ENCODE data around the gene HSPG2. TPM values are rescaled to one million over a fixed set of nuclear protein-coding genes. Genes with fewer than 3 reads are reported as not detected.
"Not testable (repeated sequence)": the region's sequence is repeated elsewhere in the genome, so short reads cannot be mapped to it uniquely, and the experiment has no call there.

HSPG2 gene
- total RNA-seq, 1 donor: 158 TPM

DNA sequence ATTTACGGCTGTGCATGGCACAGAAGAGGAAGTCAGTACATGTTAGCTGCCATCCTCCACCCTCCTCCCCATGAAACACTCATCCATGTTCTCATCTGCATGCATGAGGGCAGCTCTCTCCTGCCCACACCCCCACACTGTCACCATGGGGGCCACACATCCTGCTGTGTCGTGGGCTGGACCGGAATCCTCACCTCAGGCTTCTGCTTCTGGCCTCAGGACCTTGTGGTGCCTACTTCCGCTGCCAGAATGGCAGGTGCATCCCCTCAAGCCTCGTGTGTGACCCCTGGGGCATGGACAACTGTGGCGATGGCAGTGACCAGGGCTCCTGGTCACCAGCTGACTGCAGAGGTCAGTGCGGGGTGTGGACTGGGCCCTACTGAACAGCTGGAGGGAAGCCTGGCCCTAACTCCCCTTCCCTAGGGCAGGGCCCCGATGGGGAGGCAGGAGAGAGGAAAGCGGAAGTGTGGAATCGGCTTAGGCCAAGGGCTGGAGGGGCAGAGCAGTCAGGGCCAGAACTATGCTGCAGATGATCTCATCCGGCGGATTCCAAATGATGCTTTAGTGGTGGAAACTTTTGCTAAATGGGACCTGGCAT lies 121.3 kb downstream of the HSPG2 start:
- DNase-seq (ENCODE audit: low read depth in 2 of 3, low spot score in 2 of 3): peak in 2 of 3 donors; percentile 88 to 96

DNA sequence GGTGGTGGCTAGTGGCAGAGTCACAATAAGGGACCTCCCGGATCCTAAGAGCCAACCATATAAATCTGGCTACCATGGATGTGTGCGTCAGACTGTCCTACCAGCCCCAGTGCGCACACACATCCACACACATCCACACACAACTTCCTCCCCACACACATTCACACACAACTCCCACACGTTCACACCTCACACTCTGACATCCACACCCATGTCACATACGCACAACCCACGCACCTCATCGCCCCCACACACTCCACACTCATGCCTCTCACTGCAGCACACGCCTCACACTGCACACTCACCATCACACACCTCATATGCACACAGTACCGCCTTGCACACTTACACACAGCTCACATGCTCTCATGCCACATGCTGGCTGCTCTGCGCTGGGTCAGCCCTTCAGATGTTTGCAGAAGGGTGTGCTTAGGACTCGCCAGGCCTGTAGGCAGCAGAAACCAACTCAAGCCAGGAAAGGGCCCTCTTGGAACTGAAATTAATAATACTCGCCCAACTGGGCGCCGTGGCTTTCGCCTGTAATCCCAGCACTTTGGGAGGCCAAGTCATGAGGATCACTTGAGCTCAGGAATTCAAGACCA lies 122.0 kb downstream of the HSPG2 start:
- DNase-seq (ENCODE audit: low read depth in 2 of 3, low spot score in 2 of 3): no peak

DNA sequence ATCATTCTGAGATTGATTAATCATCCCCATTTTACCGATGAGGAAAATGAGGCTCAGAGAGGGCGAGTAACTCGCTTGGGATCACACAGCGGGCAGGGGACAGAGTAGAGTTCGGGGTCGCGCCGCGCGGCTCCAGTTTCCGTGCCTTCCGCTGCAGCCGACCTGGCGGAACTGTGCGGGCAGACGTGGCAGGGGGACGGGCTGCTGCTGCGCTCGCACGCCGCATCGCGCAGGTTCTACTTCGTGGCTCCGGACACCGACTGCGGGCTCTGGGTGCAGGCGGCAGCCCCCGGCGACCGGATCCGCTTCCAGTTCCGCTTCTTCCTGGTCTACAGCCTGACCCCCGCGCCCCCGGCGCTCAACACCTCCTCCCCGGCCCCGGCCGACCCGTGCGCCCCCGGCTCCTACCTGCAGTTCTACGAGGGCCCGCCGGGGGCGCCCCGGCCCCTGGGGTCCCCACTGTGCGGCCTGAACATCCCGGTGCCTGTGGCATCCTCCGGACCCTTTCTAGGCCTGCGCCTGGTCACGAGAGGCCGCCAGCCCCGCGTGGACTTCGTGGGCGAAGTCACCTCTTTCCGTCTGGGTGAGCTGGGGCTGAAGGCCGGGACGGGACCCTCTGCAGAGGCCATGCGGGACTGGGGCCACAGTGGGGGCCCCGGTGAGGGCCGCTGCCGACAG lies 122.7 kb downstream of the HSPG2 start:
- peak in 2 of 3 donors; percentile 68 to 73 for DNase-seq (ENCODE audit: low read depth in 2 of 3, low spot score in 2 of 3)

DNA sequence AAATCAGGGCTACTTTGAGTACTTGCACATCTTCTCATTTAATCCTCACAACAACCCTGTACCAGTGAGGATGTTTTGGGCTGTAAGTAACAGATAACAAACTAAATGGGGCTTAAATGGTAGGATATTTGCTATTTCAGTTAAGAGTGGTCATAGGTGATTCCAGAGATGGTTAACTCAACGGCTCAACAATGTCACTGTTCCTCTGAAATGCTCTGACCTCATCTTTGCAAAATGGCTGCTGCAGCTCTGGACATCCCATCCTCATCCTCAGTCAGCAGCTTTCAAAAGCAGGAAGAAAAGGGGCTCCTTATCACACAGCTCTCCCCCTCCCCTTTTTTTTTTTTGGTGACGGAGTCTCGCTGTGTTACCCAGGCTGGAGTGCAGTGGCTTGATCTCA lies 123.6 kb downstream of the HSPG2 start:
- DNase-seq (ENCODE audit: low read depth in 2 of 3, low spot score in 2 of 3): no peak

DNA sequence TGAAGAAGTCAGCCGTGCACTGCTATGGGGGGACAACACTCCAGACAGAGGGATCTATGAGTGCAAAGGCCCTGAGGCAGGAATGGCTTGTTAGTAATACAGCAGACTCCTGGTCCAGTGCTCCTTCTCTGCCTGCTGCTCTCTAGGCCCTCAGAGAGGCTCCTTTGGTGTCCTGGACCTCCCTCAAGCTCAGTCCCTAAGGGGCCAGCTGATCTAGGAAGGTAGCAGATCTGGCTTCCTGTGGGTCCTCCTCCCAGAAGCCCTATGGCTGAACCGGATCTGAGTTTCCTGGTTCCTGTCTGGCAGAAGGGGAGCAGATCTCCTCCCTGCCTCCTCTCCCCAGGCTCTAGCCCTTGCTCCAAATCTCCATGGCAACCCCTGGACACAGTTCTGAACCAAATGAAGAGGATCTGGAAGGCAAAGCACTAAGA lies 125.2 kb downstream of the HSPG2 start, which contains the start of gene LDLRAD2:
LDLRAD2 (plus strand) TSS at position 391 of the 431 bp plus-strand sequence. CDS start 187 bp downstream, outside the sequence.
- no peak for DNase-seq (ENCODE audit: low read depth in 2 of 3, low spot score in 2 of 3)

DNA sequence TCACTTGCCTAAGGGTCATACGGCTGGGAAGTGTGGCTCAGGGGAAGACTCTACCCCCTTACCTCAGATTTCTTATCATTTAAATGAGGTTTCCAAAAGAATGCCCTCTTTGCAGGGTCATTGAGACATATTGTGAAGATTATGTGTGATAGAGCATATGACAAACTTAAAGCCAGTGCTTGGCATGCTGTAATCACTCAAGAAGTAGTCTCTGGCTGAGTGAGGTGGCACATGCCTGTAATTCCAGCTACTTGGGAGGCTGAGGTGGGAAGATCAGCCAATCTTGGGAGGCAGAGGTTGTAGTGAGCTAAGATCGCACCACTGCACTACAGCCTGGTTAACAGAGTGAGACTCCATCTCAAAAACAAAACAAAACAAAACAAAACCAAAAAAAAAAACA lies 132.6 kb downstream of the HSPG2 start:
- no peak for DNase-seq (ENCODE audit: low read depth in 2 of 3, low spot score in 2 of 3)

DNA sequence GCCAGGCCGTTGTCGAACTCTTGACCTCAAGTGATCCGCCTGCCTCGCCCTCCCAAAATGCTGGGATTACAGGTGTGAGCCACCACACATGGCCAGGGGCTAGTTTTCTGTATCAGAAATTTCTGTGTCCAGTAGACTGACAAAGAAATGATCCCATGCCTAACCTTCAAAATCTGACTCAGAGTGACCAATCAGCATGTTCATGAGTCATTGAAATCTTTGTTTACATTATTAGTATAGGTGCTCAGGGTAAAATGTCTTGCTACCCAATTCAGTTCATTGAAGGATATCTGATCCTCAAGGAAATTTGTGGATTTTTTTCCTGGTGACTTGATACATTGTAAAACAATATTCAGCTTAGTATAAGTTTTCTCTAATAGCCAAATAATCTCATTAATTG lies 136.0 kb downstream of the HSPG2 start:
- DNase-seq (ENCODE audit: low read depth in 2 of 3, low spot score in 2 of 3): no peak

DNA sequence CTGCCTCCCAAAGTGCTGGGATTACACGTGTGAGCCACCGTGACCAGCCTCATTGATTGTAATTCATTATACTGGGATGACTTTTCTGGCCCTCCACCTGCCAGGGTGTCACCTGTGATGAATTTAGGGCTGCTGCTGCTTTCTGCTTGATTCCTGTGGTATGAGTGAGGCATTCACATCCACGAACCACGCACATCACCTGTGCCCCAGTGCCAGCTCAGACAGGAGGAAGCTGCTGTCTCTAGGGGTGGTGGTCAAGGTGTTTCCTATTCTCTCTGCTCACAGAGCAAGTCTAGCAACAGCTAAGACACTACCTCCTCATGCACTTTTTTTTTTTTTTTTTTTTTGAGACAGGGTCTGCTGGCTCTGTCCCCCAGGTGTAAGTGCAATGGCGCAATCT lies 137.4 kb downstream of the HSPG2 start:
- no peak for DNase-seq (ENCODE audit: low read depth in 2 of 3, low spot score in 2 of 3)

DNA sequence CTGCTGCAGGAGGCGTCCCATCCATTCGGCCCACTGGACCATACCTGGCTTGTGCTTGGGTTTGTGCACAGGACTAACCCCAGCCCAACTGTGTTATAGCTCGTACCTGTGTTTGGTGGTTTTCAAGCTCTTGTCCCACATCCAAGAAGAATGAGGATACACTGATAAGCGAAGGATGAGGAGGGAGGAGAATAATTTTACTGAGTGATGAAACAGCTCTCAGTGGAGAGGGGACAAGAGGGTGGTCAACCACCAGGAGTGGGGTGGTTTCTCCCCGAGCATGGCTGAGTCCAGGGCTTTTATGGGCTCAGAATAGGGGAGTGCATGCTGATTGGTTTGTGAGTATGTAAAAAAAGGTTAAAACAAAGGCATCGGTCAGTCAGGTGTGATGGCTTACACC lies 142.0 kb downstream of the HSPG2 start:
- no peak for DNase-seq (ENCODE audit: low read depth in 2 of 3, low spot score in 2 of 3)

DNA sequence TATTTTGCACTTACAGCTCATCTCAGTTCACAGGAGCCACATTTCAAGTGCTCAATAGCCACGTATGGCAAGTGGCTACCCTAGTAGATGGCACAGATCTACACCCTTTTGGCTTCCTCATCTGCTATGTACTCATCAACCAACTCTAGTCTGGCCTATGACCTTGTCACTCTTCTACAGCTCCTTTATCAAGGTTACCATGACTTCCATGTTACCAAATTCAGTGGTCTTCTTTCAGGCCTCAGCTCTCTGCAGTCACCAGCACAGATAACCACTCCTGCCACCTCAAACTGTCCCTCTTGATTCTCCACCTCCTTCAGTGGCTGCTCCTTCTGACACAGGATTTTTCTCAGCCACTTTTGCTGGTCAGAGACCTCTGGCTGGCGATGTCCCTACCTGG lies 142.5 kb downstream of the HSPG2 start:
- DNase-seq (ENCODE audit: low read depth in 2 of 3, low spot score in 2 of 3): no peak

DNA sequence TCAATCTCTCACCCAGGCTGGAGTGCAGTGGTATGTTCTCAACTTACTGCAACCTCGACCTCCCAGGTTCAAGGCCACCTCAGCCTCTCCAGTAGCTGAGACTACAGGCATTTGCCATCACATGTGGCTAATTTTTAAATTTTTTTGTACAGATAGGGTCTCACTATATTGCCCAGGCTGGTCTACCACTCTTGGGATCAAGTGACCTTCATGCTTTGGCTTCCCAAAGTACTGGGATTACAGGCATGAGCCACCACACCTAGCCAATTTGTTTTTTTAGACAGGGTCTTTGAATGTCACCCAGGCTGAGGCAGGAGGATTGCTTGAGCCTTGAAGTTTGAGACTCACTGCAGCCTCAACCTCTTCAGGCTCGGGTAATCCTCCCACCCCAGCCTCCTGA lies 144.0 kb downstream of the HSPG2 start:
- DNase-seq (ENCODE audit: low read depth in 2 of 3, low spot score in 2 of 3): no peak

DNA sequence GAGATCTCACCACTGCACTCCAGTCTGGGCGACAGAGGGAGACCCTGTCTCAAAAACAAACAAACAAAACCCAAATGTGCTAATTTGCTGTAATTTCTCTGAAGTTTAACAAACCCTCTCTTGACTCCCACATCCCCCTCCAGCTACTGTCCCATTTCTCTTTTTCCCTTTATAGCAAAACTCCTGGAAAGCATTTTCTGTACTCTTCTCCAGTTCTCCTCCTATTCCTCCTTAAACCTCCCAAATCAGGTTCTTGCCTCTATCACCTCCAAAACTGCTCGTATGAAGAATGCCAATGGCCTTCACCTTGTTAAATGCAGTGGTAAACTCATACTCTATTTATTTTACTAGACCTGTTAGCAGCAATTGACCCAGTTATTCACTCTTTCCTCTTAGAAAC lies 150.5 kb downstream of the HSPG2 start:
- DNase-seq (ENCODE audit: low read depth in 2 of 3, low spot score in 2 of 3): no peak

DNA sequence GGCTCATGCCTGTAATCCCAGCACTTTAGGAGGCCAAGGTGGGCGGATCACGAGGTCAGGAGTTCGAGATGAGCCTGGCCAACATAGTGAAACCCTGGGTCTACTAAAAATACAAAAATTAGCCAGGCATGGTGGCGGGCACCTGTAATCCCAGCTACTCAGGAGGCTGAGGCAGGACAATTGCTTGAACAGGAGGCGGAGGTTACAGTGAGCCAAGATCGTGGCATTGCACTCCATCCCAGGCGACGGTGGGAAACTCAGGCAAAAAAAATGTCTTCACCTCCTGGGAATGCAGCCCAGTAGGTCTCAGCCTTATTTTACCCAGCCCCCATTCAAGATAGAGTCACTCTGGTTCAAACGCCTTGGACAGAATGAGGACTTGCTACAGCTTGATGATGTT lies 151.3 kb downstream of the HSPG2 start:
- not testable (repeated sequence) for DNase-seq (ENCODE audit: low read depth in 2 of 3, low spot score in 2 of 3)

DNA sequence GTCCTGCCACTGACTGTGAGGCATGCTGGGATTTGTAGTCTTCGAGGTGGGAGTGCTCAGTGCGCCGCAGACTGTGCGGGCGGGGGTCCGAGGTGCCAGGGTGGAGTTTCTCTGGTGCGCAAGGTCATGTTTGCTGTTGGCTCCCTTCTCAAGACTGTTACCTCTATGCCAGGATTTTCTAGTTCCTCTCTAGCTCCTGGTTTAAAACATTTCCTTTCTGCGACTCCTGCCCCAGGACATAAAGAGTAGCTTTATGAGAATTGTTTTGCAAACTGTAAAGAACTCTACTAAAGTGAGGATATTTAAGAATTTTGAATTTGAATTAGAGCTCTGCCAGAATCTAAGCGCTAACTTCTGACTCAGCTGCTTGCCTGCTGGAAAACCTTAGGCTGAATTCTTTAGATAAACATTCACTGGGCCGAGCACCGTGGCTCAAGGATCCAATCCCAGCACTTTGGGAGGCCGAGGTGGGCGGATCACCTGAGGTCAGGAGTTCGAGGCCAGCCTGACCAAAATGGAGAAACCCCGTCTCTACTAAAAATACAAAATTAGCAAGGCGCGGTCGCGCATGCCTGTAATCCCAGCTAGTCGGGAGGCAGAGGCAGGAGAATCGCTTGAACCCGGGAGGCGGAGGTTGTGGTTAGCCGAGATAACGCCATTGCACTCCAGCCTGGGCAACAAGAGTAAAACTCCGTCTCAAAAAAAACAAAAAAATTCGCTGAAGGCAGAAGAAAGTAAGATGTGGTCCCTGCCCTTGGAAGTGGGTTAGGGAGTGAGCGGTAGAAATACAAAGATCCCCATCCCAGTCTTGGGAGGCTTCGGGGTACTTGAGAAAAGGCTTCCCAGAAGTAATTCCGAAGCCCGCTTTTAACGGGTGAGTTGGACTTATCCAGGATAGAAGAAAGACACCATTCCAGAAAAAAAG lies 153.2 kb downstream of the HSPG2 start:
- no peak for DNase-seq (ENCODE audit: low read depth in 2 of 3, low spot score in 2 of 3)

DNA sequence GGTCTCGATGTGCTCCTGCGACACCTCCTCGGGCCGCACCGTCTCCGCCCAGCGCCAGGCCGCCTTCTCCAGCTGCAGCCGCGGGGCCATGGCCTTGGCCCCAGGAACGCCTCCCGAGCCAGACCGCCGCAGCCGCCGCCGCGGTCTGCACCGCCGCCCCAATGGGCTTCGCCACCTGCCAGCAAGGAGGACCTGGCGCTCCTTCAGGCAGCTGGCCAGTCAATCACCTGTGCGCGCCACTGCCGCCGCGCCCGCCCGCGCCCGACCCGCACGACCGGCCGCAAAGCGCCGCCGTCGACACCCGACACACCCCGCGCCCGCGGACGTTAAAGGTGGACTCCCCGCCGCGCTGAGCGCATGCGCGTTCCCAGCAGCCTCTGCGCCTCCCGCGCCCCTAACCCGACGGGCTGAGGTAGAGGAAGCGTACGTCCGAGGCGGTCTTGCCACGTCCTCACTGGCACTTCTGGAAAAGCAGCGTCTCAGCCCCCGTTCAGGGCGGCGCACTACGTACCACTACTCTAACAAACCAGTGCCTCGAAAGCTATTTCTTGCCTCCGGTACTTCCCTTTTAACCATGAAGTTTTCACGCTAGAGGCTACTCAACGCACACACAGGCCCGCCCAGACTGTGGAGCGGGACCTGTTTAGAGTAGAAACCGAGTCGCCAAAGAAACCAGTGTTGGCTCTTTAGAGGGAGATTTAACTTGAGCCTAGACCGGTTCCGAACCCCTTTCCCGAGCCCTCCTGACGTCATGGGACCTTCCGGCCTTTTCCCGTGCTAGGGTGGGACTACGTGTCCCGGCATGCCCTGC lies 154.0 kb downstream of the HSPG2 start, which contains the start of gene USP48:
USP48 (minus strand) TSS at position 282 of the 811 bp plus-strand sequence; CDS start at position 90, 192 bp downstream.
- peak; percentile 91 to 98 (median 96) for DNase-seq (ENCODE audit: low read depth in 2 of 3, low spot score in 2 of 3)

DNA sequence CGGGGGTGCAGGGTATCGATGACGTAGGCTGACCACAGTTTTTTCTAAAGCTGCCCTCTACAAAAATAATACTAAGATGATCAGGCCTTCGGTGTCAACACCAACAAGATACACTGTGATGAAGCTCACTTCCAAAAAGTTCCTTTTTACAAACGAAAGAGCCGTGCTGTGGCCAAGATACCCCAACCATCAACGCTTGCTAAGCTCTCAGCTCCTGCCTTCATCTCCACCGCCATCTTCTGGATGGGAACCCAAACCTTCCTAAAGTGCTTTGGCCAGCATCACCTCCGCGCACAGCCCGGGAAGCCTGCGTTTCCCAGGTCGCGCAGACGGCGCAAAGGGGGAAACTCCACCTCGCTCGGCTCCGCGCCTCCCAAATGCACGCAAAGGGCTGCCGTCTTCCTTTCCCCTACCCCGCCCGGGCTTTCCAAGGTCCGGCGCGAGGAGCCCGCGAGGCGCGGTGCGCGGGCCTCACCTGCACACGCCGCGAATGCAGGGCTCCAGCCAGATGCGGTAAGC lies 154.7 kb downstream of the HSPG2 start:
- peak; percentile 39 to 78 (median 74) for DNase-seq (ENCODE audit: low read depth in 2 of 3, low spot score in 2 of 3)

DNA sequence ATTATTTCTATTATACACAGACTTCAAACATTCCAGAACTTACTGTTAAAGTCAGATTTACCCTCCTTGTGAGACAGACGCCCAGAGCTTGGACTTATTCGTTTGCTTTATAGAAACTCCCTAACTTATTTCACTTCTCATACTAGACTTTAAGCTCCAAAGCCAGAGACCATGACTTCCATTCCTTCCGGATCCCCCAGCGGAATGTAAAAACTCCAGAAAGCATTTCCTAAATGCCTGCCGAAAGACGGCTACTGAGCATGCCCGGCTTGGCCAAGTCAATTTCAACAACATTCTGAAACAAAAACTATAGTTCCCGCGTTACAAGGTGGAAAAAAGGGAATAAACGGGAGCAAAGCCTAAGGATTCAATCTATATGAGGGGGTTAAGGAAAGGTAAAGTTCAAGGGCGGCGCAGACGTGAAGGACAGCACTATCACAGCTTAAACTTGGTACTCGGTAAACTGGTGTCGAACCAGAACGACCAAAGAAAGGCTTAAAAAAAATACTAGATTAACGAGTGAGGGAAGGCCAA lies 155.2 kb downstream of the HSPG2 start:
- no peak for DNase-seq (ENCODE audit: low read depth in 2 of 3, low spot score in 2 of 3)

DNA sequence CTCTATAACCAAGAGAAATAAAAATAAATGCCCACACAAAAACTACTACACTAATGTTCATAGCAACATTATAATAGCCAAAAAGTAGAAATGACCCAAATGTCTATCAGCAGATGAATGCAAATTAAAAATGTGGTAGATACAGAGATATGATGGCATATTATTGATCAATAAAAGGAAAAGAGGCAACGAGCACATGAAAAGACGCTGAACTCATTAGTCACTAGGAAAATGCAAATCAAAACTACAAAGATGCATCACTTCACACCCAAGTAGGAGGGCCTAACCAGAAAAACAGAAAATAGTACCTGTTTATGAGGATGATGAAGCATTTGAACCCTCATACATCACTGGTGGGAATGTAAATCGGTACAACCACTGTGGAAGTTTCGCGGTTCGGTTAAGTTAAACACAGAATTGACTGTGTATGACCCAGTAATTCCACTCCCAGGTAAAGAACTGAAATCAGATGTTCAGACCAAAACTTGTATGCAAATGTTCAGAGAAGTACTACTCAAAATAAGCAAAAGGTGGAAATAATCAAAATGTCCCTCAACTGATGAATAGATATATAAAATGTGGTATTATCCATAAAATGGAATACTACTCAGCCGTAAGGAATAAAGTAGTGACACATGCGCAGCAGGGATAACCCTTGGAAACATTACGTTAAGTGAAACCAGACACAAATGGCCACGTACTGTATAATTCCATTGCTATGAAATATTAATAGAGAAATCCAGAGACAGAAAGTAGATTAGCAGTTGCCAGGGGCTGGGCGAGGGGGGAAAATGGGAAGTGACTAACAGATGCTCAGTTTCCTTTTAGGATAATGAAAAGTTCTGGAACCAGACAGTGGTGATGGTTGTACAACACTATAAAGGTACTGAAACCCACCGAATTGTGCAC lies 157.2 kb downstream of the HSPG2 start:
- no peak for DNase-seq (ENCODE audit: low read depth in 2 of 3, low spot score in 2 of 3)

DNA sequence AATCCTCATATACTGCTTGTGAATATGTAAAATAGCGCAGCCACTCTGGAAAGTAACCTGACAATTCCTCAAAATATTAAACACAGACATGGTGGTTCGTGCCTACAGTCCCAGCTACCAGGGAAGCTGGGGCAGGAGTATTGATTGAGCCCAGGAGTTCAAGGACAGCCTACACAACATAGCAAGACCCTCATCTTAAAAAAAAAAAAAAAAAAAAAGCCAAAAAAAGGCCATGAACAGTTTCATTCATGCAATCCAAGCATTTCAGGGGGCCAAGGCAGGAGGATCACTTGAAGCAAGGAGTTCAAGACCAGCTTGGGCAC lies 158.7 kb downstream of the HSPG2 start:
- DNase-seq (ENCODE audit: low read depth in 2 of 3, low spot score in 2 of 3): no peak

All from hematopoietic multipotent progenitor cell (in vitro differentiated cells).